GM18861 (cell line): Measurements from ENCODE around the gene TGOLN2.
"Not testable (repeated sequence)": the region's sequence is repeated elsewhere in the genome, so short reads cannot be mapped to it uniquely, and the experiment has no call there.

ENCODE experiments used
- ATAC-seq: cut with Tn5 transposase; IDR thresholded peaks from one replicate; pipeline ENCODE4 v1.9.1; 2021; ENCODE audit not compliant: unreplicated experiment

The TGOLN2 gene

DNA sequence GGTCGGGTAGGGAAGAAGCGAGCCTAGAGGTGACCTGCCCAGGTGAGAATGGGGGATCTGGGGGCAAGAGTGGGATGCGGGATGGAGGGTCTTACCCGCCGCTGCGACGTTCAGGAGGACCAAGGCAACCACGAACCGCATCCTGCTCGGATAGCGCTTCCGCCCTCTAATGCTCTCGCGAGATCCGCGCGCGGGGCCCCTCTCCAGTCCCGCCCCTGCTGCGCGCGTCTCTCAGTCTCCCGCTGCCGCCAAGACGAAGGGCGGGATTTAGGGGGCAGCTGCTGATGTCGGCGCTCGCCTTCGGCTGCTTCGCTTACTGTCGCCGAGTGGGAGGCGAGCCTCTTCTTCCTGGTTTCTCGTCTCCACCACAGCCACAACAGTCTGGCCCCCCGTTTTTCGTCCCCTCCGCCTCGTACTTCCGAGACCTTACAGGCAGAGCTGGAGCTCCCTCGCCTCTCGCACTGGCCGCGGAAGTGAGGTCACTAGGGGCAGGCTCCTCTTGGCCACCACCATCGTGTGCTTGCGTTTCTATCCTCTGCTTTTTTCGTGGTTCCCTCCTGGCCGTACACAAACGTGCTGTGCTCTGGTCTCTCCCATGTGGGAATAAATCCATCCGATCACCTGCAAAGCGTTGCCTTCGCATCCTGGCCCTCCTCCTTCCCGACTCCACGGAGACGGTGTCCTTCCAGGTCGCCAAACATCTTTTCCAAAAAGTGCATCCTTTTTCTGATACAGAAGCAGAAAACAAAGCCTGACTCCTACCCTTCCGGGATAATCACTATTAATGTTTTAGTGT is at the start of gene TGOLN2:
Gene TGOLN2, minus strand, starts transcription at position 168 of the 796 bp plus-strand sequence. Its CDS starts 27 bp downstream, at position 141.
- ATAC-seq: peak; percentile 76

DNA sequence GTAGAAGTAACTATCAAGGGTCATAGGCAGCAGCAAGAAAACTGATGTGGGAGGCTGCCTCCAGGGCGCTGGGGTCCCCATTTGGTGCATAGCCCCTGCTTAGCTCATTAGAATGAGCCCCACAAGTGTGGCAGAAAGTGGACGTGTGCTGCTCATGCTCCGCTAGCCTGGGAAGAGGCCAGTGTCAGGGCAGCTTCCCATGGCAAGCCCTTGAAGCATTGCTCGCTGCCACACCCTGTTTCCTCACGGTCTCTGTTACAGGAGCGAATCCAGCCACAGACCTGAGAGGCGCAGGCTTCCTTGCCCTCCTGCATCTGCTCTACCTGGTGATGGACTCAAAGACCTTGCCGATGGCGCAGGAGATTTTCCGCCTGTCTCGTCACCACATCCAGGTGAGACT is 49.3 kb upstream of the TGOLN2 start:
- ATAC-seq: no peak

DNA sequence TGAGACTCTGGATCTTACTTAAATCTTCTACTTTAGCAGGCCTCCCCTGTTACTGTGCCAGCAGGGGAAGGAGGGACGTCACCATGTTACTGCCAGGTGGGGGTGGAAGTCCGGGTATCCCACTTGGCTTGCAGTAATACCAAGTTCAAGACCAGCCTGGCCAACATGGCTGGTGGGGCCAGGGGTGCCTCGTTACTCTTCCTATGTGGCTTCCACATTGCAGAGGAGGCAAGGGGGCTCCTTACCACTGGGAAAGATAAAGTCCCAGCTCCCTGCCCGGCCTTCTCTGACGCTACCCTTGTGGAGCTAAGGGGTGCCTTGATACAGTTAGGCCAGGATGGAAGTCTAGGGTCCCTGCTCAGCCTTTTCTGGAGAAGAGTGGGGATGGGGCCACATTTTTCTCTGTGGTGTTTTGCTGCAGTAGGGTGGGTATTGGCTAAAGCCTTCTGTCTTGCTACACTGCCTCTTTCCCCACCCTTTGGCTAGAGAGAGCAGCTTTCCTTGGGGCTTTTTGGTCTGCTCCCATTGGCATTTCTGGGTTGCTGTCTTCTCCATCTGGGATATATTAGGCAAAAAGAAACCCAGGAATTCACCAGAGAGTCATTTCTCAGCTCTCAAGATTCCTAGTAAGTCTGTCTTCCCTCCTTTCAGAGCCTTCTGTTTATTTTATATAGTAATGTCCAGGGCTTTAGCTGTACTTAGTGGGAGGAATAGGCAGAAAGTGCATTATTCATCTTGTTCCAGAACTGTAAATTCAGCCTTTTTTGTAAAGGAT is 48.7 kb upstream of the TGOLN2 start:
- no peak for ATAC-seq

DNA sequence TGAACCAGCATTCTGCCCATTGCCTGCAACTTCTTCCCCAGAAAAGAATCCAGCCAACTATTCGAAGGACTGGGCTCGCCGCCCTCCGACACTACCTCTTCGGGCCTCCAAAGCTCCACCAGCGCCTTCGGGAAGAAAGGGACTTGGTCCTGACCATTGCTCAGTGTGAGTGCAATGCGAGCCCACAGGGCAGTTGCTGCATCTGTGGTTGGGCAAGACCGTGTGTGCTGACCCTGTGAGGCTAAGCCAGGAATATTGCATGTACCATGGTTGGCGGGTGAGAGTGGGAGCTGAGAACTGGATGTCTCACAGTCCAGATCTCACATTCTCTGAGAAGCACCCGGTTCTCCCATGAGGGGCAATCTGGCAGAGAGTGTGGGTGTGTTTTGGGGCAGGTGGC is 43.3 kb upstream of the TGOLN2 start:
- no peak for ATAC-seq

DNA sequence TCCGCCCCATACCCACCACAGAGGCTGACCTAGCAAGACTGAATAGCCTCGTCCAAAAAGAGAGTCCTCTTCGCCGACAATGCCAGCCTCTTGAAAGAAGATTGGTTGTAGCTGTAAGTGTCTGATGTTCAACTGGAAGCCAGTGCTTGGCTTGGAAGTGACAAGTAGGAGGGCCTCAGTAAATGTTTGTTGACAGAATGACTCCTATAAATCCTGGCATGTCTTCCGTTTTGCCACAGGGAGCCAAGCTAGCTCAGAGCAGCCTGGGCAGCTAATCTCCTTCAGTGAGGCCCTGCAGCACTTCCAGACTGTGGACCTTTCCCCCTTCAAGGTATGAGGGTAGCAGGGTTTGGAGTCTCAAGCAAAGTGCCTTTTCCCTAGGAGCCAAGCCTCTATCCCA is 41.7 kb upstream of the TGOLN2 start:
- ATAC-seq: no peak

DNA sequence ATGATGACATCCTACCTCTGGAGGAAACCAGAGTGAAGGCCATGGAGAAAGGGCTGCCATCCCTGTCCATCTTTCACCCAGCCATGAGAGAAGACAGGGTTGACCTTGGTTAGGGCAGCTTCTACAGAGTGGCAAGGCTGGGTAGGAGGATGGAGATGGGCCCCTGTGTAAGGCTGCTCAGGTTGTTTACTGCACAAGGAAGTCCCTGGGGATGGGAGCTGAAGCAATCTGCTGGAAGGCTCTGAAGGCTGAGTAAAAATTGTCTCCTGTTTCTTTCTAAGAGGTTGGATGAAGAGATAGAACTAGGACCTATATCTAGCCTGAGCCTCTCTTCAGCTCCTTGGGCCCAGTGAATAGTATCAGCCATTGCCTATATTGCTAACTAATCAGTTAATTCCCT is 41.1 kb upstream of the TGOLN2 start:
- ATAC-seq: no peak

DNA sequence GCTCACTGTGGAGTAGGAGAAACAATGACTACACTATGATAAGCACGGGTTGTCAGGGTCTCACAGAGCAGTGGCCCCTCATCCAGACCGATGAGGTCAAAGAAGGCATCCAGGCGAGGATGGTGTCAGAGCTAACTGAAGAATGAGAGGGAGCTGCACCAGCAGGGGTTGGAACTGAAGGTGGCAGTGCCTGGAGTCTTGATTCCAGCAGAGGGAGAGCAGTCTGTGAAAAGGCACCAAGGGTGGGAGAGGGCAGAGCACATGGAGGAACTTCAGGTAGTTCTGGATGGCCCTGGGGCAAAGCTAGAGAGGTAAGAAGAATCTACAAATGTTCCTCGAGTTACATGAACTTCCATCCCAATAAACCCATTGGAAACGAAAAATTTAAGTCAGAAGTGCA is 39.4 kb upstream of the TGOLN2 start:
- no peak for ATAC-seq

DNA sequence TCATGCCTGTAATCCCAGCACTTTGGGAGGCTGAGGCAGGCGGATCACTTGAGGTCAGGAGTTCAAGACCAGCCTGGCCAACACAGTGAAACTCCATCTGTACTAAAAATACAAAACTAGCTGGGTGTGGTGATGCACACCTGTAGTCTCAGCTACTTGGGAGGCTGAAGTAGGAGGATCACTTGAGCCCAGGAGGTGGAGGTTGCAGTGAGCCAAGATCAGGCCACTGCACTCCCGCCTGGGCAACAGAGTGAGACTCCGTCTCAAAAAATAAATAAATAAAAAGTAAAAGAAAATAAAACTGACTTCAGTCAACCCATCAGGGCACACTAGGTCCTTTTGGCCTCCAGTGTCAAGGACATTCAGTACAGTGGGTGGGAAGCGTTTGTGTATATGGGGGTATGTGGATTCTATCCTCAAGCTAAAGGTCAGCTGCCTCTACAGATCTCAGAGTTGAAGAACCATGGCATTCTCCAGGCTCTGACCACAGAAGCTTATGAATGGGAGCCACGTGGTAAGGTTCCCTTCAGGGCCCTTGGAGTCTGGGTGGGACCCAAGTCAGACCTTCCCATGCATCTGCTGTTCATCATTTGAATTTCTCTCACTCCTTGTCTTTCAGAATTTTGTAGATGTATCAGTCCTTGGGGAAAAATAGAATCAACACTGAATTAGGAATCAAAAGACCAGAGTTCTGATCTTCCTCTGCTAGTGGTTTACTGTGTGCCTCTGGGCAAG is 35.0 kb upstream of the TGOLN2 start:
- ATAC-seq: not testable (repeated sequence)

DNA sequence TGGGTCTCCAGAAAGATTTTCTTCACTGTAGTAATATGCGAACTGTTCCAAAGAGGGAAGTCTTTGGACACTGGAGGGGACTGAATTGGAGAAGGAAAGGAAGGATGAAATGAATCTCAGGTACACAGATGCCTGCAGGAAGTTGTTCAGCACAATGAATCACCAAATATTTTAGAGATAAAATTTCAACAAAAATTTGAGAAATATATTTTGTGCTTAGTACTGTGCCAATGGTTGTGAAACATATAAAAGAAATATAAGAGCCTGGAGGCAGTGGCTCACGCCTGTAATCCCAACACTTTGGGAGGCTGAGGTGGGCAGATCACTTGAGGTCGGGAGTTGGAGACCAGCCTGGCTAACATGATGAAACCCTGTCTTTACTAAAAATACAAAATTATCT is 29.9 kb upstream of the TGOLN2 start:
- ATAC-seq: no peak

DNA sequence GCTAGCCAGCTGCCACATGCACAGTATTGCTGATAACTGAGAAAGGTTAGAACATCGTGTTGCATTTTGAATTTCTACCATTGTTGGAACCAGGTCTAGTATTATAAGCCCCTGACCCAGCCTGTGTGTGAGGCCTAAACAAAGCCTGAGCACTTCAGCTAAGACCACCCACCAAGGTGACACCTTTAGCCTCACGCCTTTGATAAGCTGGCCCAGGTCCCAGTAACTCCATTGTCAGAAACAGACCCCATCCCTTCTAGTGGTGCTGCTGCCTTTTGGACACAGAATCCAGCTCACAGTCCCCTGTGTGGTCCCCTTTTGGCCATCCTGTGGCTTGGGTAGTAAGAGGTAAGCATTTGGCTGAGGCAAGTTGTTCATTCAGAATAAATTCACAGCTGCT is 28.4 kb upstream of the TGOLN2 start:
- ATAC-seq: no peak

DNA sequence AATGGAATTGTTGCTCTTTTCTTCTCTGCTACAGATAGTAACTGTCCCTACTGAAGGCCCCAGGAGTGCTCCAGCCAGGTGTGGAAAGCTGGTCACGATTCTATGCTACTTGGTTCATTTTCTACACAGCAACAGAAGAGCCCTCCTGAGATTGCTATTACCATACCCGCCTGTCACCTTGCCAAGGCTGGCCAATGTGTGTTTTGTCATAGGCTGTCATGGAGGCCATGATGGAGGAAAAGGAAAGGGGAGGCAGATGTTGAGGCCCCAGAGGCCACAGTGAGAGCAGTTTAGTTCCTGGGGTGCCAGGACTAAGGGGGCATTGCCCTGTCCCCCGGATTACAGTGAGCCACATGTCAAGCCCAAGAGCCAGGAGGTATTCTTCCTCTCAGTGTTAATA is 27.7 kb upstream of the TGOLN2 start:
- no peak for ATAC-seq

DNA sequence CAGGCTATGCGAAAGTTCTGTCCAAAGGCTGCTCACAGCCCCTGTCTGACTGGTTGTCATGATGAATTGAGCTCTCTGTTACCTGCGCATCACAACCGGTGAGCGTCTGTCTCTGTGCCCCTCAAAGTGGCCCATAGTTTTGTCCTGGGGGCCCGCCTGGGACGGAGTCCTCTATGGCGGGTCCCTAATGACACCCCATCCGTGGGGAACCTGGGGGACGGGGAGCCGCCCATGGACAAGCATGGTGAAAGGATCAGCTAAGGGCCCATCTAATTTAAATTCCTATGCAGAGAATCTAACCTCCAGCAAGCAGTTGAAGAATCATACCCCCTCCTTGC is 27.3 kb upstream of the TGOLN2 start:
- ATAC-seq: peak; percentile 6

DNA sequence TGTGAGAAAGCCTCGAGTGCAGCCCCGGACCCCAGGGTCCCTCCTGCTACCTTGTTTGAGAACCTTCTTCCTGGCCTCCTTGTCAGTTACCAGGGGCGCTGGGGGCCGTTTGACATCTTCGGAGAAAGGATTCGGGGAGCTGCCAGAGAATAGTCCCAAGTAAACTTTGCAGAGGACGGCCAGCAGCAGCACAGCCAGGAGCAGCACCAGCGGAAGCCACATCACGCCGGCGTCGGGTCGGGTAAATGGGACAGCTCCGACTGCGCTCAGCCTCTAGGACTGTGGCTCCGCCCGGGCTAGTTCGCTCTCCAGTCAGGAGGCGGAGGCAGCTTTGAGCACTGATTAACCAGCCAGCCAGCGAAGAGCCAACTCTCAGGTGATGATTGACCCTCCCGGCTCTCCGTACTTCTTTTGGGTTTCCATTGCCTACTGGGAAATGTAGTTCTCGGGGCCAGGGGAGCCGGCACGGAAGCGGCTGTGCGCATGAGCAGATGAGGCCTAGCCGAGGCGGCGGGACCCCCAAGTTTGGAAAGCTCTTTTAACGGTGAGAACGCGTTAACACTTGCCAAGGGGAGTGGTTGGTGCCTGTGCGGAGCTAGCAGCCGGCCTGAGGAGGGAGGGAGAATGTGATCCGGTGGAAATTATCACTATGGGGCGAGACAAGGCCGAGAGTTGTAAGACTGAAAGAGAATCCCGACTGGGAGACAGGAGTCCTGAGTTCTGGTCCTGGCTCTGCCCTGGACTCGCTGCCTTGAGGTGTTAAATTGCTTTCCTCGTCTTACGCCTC is 26.7 kb upstream of the TGOLN2 start, which contains the start of the genes ELMOD3 and RETSAT:
Gene ELMOD3, plus strand, starts transcription at position 484 of the 787 bp plus-strand sequence. CDS start 2,430 bp downstream, outside the sequence.
Gene RETSAT, minus strand, starts transcription at position 243 of the 787 bp plus-strand sequence. Its CDS starts 21 bp downstream, at position 222.
- ATAC-seq: peak; percentile 91

DNA sequence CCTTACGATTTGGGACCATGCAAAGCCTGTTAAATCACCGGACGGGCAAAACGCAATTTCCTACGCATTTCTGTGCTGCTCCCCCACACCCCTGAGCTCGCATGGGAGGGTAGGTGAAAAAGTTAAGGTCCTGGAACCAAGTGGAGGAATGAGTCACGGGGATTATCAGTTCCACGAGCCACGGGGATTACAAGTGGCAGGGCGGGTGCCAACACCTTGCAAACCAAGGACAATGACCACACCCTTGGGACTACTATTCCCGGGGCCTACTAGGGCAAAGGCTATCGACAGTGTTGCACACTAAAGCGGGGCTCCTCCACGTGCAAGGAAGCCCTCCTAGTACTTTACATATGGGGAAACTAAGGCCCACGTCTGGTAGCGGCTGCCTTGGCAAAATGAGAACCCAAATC is 26.1 kb upstream of the TGOLN2 start:
- ATAC-seq: no peak

DNA sequence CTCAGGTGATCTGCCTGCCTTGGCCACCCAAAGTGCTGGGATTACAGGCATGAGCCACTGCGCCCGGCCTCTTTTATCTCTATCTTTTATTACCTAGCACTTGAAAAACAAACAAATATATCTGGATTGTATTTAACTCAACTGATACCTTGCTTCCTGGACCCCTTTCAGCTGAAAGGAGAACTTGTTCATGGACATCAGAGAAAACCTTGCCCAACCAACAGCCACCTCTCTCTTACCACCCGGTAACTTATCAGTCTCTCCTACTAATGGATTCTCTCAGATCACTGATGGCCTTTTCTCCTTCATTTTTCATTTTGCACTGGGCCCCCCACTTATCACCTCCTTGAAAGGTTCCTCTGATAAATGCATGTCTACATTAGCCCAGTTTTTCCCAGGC is 19.8 kb upstream of the TGOLN2 start:
- no peak for ATAC-seq

DNA sequence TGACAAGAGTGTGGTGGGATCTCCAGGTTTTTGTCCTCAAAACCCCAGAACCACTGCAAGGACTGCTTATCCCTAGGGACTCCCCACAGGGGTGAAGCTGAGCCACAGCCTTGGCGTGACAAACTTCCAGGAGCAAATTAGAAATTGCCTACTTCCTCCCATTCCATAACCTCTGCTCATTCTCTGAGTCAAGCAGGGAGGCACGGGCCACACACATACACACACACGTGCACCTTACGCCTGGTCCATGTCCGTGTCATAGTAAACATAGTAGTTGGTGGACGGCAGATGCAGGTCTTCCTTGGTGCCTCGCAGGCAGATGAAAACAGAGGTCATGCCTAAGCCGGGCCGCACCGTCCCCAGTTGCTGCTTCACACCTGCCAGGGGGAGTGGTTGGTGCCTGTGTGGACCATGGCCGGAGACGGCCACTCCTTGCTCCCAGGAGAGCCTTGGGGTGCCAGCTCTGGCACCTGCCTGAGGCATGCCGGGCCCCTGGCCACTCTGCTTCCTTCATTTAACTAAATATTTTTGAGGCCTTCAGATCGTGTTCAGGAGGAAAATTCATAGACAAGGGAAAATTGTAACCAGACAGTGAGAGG is 16.7 kb upstream of the TGOLN2 start:
- no peak for ATAC-seq

DNA sequence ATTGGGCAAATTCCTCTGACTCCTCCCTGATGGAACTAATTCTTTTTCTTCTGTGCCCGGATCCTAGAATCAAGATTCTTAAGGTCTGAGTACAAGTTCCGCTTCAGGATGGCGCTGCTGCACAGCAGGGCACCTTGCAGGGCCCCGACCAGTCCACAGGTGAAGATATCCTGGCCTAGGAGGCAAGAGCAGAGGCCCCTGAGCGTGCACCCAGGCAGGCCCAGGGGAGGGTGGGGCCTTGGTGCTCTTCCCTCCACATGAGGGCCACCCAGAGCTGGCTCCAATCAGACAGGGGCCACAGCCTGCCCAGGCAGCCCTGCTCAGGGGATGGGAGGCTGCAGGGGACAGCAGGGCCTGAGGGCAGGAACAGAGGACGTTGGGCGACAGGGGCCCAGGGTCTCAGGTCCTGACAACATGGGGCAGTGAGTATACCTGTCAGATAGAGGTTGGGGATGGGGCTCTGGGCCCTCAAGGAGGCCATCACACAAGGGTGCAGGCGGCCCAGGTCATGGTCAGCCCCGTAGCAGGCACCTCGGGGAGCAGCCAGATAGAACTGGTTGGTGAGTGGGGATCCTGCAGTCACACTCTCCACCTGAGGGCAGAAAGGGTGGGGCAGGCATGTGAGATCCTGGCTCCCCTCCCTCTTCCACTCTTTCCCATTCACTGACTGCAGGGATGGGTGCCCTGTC is 15.6 kb upstream of the TGOLN2 start:
- not testable (repeated sequence) for ATAC-seq

DNA sequence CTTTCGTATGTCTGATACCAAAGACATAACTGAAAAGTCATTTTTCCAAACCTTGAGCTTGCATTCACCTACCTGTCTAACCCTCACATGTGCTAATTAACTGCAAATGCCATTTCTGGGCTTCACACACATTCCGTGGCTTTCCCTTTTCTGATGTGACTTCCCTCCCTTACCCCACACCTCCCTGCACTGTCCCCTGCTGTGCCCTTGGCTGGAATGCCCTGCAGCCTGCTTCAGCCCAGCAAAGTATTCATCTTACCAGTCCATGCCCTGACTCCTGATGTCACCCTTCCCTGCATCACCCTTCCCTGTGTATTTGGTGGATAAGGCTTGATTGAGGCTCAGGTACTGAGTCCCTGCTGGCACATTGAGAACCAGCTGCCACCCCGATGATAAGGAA is 14.4 kb upstream of the TGOLN2 start:
- no peak for ATAC-seq

DNA sequence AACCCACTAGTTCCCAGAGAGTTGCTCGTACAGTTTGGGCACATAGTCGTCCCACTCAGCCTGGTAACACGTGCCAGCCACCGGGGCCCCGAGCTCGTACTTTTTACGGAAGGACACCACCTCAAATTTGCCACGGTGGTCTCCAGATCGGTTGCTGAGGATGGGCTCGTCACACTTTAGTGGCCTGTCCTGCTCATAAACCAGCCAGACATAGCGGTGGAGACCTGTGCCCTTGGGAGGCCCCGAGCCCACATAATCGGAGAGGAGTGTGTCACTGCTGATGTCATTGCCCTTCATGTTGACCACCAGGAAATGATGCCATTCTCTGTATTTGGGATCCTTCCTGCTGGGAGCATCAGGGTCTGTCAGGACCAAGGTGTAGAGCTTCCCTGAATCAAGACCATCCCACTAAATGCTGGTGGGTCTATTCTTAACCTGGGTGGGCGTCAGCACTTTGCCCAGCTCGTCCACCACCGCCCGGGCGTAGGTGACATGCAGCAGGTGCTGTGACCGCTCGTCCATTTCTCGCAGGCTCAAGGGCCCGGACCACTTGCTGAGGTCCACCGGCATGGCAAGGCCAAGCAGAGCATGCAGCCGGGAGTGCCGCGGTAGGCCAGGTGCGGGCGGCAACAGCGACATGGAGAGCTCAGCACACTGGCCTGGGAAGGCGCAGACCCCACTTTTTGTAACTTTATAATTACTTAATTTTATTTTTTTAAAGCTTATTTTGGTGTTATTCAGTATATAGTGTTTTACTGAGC is 13.7 kb upstream of the TGOLN2 start:
- no peak for ATAC-seq
